GM08714 (cell line): ENCODE measurements around the gene HACD1.
A peak's percentile ranks its signal among the peaks of the same experiment; 100 is the strongest.

ENCODE experiments used
- H3K4me3 ChIP-seq: fragments of 200-500 bp; sonication (Bioruptor generic); 2 replicates; pipeline ENCODE4 v1.5.1; 2014; ENCODE audit warnings: mild to moderate bottlenecking, low read length, inconsistent platforms
- ZNF274 ChIP-seq: IDR thresholded peaks from 2 replicates; pipeline ENCODE4 v1.6.1; 2012; ENCODE audit warnings: mild to moderate bottlenecking, low read depth, low read length

HACD1 gene

GRCh38 chr10:17617031-17617911, at the start of gene HACD1:
Gene HACD1, minus strand, starts transcription at chr10:17617374. Its CDS starts 35 bp downstream, at chr10:17617339.
- TF ChIP-seq ZNF274 = no peak
- H3K4me3 ChIP-seq = peak within 1 kb of the TSS; percentile 82

DNA sequence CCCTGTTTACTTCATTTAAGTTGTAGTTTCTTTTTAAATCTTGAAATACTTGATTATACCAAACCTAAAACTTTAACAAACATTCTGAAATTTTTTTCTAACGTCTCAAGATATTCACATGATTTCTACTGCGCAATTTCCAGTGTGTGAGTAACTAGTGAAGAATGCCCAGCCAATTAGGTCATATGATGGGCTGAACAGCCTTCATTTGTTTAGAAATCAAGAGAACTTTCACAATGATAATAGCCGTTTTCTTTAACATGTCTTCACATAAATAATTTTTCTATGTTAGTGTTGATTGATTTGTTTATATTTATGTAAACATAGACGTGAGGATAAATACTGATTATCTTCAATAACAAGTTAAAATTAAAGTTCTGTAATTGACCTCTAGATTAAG, 48.6 kb upstream of the HACD1 start:
- H3K4me3 ChIP-seq = no peak overlapping the region

DNA sequence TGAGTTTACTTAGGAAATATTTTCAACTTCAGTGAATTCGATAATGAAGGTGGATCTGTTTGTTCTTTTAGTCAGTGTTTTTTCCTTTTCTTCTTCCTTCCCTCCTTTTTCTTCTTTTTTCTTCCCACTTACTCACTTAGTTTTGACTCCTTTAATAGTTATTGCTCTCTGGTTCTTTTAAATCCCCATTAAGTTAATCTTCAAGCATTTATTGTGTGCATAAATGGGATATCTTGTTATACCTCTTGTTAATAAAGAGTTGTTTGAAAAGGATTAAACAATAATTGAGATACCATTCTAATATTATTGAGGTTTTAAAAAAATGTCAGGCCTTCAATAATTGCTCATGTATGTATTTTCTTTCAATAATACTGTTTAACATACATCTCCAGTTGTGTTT, 46.3 kb upstream of the HACD1 start:
- no peak overlapping the region for H3K4me3 ChIP-seq
- no peak for TF ChIP-seq ZNF274

More for the DNA sequence above, 48.6 kb upstream of the HACD1 start:
- TF ChIP-seq ZNF274 = no peak

DNA sequence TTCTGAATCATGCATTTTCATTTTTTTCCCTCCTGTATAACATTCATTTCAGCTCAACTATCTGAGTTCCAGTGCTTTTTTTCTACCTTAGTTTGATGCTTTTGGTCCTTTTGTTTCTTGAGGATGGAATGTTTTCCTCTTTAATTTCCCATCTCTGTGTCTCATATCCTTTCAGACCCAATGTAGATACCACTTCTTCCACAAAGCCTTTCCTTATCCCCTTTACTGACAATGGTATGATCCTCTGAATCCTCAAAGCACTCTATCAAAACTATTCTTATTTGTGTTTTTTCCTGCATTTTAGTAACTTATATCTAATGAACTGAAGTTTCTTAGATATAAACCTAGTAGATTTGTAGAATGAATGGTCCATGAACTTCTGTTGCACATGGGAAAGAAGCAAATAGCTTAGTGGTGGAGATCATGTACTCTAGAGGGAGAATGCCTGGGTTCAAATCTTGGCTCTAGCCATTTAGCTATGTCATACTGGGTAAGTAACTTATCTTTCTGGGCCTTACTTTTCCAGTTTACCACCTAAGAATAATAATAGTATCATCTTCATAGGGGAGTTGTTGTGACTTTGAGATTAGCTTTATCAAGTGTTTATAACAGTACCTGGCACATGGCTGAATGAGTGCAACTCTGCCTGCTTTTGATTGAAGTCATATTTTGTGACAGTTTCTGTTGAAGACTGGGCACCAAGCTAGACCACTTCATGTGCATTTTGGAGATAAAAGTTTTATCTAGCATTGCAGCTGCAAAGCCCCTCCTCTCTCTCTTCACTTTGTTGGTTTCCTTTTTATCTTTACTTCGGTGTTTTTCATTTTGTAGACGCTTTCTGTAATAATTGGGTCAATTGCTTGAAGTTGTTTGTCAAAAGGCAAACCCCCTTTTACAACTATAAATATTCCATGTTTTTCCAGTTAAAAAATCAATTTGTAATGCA, 45.3 kb upstream of the HACD1 start:
- TF ChIP-seq ZNF274 = no peak
- no peak overlapping the region for H3K4me3 ChIP-seq

GRCh38 chr10:17661510-17661909, 44.3 kb upstream of the HACD1 start:
- no peak for TF ChIP-seq ZNF274
- no peak overlapping the region for H3K4me3 ChIP-seq

DNA sequence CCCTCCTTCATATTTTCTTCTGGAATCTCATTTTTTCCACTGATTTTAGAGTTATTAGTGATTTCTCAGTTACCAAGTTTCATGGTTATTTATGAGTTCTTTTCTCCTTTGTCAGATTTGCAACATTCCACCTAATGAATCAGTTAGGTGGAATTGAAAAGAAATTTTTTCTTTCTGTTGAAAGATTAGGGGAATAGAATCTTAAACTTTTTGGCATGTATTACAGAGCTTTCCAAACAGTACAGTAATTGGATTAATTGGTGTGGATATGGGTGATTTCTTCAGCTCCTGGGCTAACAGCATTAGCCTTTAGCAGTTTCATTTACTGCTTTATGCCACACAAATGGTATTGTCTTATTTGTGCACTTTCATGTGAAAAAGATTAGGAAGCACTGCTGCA, 43.7 kb upstream of the HACD1 start:
- no peak for TF ChIP-seq ZNF274

DNA sequence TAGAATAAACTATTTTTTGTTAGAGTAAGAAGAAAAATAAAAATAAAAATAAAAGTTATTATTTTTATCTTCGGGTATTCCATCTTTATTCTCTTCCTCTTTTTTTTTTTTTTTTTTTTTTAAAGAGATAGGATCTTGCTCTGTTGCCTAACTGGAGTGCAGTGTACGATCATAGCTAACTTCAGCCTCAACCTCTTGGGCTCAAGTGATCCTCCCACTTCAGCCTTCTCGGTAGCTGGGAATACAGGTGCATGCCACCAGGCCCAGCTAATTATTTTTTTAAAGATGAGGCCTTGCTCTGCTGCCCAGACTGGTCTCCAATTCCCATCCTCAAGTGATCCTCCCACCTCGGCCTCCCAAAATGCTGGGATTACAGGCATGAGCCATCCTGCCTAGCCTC, 42.2 kb upstream of the HACD1 start:
- no peak for TF ChIP-seq ZNF274
- H3K4me3 ChIP-seq = no peak overlapping the region

More for the DNA sequence above, 43.7 kb upstream of the HACD1 start:
- H3K4me3 ChIP-seq = no peak overlapping the region

DNA sequence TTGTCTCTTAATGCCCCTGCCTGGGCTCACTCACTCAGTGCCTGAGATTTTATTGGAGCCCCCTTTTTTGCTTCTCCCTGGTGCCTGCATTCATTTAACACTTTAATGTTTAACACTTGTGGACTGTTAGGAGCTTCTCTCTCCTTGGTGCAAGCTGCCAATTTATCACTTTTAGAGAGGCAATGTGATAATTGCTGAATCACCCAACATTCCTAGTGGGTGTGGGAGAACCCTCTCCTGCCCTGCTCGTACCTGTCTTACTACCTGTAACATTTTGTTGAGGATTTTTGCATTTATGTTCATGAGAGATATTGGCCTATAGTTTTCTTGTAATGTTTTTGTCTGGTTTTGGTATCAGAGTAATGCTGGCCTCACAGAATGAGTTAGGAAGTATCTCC, 39.9 kb upstream of the HACD1 start:
- no peak for TF ChIP-seq ZNF274
- H3K4me3 ChIP-seq = no peak overlapping the region

- no peak for TF ChIP-seq ZNF274
- H3K4me3 ChIP-seq = peak overlapping the region; percentile 37; the same call in 1 of the 2 replicates
Measured at GRCh38 chr10:17655567-17656146, 38.5 kb upstream of the HACD1 start.

DNA sequence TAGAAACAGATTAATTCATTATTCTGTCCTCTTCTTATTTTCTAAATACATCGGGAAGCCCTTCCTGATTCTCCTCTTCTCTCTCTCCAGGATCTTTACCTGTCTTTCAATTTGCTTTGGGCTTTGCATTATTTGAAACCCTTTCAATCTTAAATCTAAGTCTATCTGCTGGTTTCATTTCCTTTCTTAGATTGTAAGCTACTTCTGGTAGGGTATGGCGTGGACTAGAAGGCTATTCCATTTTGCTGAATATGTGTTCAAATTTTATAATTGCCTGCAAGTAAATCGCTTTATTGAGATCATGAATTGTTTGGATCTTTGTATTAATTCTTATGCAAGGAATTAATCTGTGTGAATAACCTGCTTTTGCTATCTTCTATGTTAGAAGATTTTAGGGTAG, 37.8 kb upstream of the HACD1 start:
- H3K4me3 ChIP-seq = no peak overlapping the region
- TF ChIP-seq ZNF274 = no peak

DNA sequence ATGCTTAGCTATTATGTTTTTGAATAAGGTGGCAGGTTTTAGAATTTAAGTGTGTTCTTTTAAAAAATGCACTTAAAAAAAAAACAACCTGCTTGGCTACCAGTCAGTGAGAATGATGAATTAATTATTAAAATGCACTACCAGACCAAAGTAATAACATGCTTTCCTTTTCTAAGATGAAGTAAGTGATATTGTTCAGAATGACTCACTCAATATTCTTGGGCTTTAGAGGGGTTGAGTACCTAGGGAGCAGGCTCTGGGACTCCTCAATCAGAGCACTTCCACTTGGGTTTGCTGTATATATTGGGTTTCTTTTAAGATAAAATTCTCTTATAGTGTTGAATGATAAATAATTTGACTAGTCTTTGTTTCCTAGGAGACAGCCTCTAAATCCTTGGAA, 35.4 kb upstream of the HACD1 start:
- H3K4me3 ChIP-seq = no peak overlapping the region
- TF ChIP-seq ZNF274 = no peak

- H3K4me3 ChIP-seq = no peak overlapping the region
- no peak for TF ChIP-seq ZNF274
Measured at GRCh38 chr10:17651896-17652295, 34.7 kb upstream of the HACD1 start.

DNA sequence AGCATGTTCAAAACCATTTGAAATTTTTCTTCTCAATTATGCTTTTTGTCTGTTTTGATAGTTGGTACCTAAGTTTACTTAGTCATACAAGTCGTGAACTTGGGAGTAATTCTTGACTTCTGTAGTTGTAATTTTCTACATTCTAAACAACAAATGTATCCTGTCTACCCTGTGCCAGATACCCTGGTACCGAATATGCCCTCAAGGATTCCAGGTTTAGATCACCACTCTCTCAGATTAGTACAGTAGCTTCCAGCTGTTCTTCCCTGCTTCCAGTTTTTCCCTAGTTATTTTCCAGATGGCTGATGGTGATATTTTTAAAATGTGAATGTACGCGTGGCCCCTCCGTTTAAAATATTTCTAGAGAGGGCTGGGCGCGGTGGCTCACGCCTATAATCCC, 33.2 kb upstream of the HACD1 start:
- no peak overlapping the region for H3K4me3 ChIP-seq
- TF ChIP-seq ZNF274 = no peak

DNA sequence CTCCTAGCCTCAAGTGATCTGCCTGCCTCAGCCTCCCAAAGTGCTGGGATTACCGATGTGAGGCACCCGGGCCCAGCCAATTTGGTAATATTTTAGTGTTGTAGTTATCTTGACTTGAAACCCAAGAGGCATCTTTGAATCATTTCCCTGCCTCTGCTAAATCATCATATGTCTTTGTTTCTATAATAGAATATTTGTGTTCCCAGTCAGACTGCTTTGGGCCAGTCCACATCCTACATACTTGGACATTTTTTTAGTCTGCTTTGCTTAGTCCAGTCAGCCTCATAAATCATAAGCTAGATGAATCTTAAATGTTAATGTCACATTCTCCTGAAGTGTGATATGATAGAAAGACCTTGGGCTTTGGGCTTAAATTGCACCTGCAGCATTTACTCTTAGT, 32.7 kb upstream of the HACD1 start:
- no peak overlapping the region for H3K4me3 ChIP-seq
- TF ChIP-seq ZNF274 = no peak
